Cardiac septum (tissue), 1 donor: ENCODE data around the gene CARHSP1. TPM values are rescaled to one million over a fixed set of nuclear protein-coding genes. Genes with fewer than 3 reads are reported as not detected.
"Not testable (repeated sequence)": the region's sequence is repeated elsewhere in the genome, so short reads cannot be mapped to it uniquely, and the experiment has no call there.

ENCODE experiments used
- DNase-seq: peaks from one replicate; pipeline ENCODE4 v3.0.0-alpha.2; 2020; ENCODE audit warnings: low spot score
- intact Hi-C: fragments of 100-400 bp; cut with DNase I; formaldehyde crosslinking; loops from one replicate; pipeline ENCODE4 v1.14.0; 2022
- long read RNA-seq: library from polyadenylated mRNA; unstranded; transcript quantifications from one replicate; pipeline ENCODE4 v2.0.0, GENCODE V29; 2021
- total RNA-seq: library from RNA; stranded (reverse); fragmentation: NEBNext Ultra II Directional; extraction: Animal tissue kit (Norgen Biotek cat#: 25700); gene quantifications from one replicate; pipeline ENCODE4 v1.2.1, GENCODE V29; 2021
- donor health status: DM: no; HTN: no; CAD: no.

The CARHSP1 gene
- 21.6 TPM for total RNA-seq
- long read RNA-seq, transcript CARHSP1-201 (4 exons, 746 nt) = major isoform, 13 of 45 reads
- long read RNA-seq, partial matches to known transcripts = 0 of 45 reads
- long read RNA-seq, other reads (novel, unspliced or antisense) = 31 of 45 reads

DNA sequence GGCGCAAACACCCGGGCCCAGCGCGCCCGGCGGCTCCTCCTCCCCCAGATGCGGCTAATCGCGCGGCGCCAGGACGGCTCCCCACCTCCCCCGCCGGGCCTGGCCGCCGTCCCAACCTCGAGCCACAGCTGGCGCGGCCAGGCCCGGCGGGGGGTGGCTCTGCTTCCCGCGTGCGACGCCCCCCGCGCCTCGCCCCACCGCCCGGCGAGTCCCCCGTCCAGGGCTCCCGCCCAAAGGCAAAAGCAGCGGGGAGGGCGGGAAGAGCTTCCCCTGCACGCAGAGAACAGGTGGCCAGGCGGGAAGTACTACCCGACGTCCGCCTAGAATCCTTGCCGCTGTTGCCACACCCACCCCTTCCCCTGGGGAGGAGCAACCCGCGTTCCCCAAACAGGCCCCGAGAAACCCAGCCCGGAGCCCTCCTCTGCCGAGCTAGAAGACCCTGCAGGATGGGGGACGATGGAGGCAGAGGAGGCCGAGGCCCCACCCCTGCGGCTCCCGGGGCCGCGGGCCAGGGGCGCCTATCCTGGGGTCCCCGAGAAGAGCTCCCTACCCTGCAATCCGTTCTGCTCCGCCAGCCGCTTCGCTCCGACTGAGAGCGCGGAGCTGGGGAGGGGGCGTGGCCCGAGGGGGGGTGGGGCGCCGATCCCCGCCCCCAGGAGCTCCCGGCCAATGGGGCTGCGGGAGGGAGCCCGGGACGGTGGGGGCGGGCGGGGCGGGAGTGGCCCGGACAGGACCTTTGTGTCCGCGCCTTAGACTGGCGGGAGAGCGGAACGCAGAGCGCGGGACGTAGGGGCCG is at the start of gene CARHSP1:
TSS of gene CARHSP1 (minus strand) at position 591 of the 796 bp plus-strand sequence. CDS start 9,678 bp downstream, outside the sequence.
- peak; percentile 95 for DNase-seq
- intact Hi-C loops = loop anchor here (5.0 kb wide), 1 partner anchor 71 kb away; the partner anchor contains the start of genes PMM2 and TMEM186

DNA sequence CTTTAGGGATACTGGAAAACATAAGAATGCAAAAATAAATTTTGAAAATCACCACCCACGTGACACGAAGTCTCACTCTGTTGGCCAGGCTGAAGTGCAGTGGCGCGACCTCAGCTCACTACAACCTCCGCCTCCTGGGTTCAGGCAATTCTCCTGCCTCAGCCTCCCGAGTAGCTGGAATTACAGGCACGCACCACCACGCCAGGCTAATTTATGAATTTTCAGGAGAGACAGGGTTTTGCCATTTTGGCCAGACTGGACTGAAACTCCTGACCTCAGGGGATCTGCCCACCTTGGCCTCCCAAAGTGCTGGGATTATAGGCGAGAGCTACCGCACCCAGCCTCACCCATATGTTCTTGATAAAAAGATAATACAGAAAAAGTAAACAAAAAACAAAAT is 48.5 kb upstream of the CARHSP1 start:
- intact Hi-C loops, DNase-seq: not testable (repeated sequence)

DNA sequence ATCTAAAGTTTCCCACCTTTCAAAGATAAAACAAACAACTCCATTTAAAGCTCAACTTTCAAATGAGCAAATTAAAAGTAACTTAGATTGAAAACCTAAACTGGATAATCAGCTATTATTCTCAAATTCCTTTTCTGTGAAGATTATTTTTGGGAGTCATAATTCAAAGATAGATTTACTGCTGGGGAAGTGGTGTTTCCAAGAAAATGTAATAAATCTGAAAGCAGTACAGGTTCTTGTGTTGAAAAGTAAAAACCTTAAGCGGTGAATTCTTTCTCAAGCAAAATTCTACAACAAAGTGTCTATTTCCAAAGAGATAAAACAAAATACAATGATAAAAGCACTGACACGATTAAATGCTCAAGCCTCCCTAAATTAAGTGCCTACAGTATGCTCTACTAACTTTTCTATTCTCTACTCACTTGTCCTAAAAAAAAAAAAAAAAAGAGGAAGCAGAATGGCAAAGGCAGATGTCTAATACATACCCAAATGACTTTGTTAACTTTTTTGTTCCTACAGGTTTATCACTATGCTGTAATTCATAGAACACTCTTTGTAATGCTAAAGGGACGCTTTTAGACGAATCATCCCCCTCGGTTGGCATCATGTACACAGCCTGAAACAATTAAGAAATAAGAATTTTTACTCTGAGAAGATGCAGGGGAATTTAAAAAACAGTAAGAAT is 47.9 kb upstream of the CARHSP1 start:
- intact Hi-C loops = no loop called here
- no peak for DNase-seq

DNA sequence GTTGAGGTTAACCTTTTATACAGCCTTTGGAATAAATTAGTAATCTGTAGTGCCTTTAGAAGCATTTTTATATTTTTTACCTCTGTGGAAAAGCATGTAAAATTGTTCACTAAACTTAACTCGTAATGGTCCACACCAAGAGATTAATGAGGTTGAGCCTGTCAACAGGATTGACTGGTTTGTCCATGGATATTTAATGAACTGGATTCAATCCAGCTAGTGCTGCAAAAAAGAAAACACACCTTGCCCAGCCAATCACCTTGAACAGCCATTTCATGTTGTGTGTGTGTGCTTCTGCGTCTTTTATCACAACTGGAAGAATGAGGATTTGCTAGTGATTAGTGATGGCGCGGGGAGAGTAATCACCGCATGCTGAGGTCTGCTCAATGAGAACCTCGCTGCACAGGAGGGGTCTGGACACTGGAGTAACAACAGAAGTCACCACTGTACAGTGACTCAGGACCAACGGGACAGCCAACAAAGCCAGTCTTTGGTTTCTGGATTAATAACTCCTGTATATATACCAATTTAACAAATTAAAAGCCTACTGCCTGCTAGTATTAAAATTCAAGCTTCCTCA is 47.0 kb upstream of the CARHSP1 start:
- no peak for DNase-seq
- intact Hi-C loops = no loop called here

DNA sequence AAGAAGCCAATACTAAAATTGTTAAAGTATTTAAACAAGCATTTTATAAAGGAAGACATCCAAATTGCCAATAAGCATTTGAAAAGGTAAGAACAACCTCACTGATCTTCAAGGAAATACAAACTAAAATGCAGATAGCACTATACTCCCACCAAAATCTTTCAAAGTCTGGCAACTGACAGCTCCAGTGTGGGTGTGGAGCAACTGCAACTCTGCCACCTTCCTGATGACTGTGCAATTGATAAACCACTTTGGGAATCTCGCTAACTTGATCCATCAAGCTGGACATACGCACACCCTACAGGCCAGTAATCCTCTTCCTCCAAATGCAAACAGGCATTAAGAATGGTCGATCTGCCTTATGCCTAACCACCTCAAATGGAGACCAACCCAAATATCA is 45.3 kb upstream of the CARHSP1 start:
- DNase-seq = no peak
- intact Hi-C loops = no loop called here

DNA sequence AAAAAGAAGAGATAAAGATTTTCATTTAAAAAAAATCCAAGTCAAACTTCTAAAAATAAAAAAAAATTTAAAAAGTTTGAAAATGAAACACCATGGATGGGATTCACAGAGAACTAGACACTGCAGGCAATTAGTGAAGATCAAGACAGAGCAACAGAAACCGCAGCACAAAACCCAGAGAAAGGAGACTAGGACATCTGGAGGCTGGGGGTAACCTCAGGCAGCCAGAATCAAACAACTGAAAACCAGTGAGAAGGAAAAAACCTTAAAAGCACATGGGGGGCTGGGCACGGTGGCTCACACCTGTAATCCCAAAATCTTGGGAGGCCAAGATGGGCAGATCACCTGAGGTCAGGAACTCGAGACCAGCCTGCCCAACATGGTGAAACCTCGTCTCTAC is 44.0 kb upstream of the CARHSP1 start:
- no peak for DNase-seq
- intact Hi-C loops = no loop called here

- DNase-seq = no peak
- intact Hi-C loops = no loop called here
Measured at GRCh38 chr16:8910811-8911210, 42.0 kb upstream of the CARHSP1 start.

GRCh38 chr16:8908810-8909468 is 40.1 kb upstream of the CARHSP1 start:
- DNase-seq = no peak
- intact Hi-C loops = loop anchor here (10.0 kb wide), 1 partner anchor 96 kb away; no protein-coding TSS in a partner anchor

GRCh38 chr16:8907096-8907495 is 38.3 kb upstream of the CARHSP1 start:
- intact Hi-C loops = loop anchor here (10.0 kb wide), 1 partner anchor 98 kb away; no protein-coding TSS in a partner anchor
- no peak for DNase-seq

- intact Hi-C loops = loop anchor here (10.0 kb wide), 1 partner anchor 99 kb away; no protein-coding TSS in a partner anchor
- no peak for DNase-seq
Measured at GRCh38 chr16:8905795-8906591, 37.2 kb upstream of the CARHSP1 start.

DNA sequence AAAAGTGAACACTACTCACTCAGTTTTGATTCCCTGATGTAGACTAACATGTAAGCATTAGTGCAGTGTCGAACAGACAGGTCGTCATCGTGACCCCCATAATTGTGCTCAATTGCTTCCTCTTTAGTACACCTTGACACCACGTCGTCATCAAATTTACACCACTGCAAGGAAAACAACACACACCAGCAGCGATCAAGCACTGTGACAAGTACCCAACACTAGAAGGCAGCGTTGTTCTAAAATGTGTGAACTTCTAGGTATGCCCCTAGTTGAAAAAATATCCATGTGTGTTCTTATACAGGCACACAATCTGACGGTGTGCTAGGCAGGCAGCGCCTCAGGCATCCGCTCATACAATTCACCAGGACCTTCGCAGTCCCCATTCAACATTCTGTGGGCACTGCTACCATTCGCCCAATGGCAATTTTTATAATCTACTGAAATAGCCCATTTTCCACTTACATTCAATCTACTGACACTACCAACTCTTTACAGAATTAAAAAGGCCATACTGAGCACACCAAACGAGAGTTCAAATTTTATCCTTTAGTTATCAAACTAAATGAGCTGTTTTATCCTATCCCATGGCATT is 36.5 kb upstream of the CARHSP1 start:
- intact Hi-C loops = loop anchor here (10.0 kb wide), 1 partner anchor 100 kb away; no protein-coding TSS in a partner anchor

DNA sequence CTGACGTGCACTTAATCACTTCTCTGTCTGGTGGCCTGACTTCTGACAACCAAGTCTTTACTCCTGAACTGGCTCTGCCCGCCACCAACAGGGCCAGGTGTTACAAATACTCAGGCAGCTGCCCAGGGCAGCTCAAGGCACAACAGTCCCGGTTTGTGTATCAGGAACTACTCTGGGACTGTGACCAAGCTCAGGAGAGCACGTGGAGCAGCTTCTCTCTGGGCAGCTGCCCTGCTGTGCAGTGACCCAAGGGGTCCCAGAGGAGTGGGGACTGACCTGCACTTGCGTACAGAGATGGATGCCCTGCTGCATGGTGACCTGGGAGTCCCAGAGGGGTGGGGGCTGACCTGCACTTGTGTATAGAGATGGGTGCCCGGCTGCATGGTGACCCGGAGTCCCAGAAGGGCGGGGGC is 35.2 kb upstream of the CARHSP1 start:
- intact Hi-C loops = loop anchor here (10.0 kb wide), 1 partner anchor 101 kb away; no protein-coding TSS in a partner anchor

More for the DNA sequence above, 36.5 kb upstream of the CARHSP1 start:
- no peak for DNase-seq

DNA sequence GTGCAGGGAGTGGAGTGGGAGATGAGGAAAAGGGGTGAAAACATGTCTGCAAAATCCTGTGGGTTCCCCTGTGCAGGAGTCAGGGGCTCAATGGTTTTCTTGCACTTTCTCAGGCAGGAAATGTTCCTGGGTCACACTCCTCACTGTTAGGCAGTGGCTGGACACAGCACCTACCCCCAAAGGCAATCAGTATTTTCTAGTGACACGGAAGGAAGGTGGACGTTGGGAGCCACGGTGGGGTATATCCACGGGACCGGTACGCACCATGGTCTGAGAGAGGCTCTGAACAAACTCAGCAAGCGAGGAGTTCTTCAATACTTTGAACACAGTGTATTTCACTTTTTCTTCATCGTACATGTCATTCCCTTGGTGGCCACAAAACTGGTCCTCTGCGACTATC is 34.2 kb upstream of the CARHSP1 start:
- intact Hi-C loops = loop anchor here (10.0 kb wide), 1 partner anchor 102 kb away; no protein-coding TSS in a partner anchor
- no peak for DNase-seq

More for the DNA sequence above, 35.2 kb upstream of the CARHSP1 start:
- DNase-seq = no peak

DNA sequence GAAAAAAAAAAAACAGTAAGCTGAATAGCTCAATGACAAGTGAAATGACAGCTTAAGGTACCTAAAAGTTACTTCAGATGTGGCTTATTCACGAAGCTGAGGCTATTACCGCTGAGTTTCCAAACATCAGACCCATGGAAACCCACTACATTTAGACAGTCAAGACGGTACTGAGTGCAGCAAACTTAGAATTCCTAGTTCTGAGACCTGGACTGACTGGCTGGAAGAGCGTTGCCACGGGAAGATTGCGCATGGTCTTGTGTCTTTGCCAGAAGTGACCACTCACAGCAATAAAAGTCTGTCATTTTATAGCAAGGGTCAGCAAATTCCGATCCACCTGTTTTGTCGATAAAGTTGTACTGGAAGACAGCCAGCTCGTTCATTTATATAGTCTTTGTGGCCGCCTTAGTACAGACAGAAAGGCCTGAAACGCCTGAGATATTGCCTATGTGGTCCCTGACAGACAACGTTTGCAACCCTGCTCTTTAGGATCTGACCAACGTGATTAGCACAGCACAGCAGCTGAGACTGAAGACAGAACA is 32.6 kb upstream of the CARHSP1 start:
- intact Hi-C loops = loop anchor here (10.0 kb wide), 1 partner anchor 103 kb away; no protein-coding TSS in a partner anchor
- DNase-seq = no peak

DNA sequence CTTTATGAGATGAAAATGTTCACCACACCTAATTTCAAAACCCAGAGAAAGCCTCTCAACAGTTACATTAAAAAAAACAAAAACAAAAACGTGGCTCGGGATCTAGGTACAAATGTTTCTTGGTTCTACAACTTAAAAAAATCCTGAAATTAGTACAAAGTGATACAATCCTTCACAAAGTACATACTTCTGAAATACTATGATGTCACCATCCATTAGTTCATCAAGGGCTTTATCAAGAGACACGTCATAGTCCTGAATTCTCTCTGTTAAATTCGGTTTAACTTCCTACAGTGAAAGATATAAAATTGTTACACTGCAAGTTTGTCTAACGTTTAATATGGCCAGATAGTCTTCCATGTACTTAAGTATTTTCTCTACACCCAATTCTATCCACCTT is 31.5 kb upstream of the CARHSP1 start:
- DNase-seq = no peak
- intact Hi-C loops = loop anchor here (10.0 kb wide), 1 partner anchor 104 kb away; no protein-coding TSS in a partner anchor

DNA sequence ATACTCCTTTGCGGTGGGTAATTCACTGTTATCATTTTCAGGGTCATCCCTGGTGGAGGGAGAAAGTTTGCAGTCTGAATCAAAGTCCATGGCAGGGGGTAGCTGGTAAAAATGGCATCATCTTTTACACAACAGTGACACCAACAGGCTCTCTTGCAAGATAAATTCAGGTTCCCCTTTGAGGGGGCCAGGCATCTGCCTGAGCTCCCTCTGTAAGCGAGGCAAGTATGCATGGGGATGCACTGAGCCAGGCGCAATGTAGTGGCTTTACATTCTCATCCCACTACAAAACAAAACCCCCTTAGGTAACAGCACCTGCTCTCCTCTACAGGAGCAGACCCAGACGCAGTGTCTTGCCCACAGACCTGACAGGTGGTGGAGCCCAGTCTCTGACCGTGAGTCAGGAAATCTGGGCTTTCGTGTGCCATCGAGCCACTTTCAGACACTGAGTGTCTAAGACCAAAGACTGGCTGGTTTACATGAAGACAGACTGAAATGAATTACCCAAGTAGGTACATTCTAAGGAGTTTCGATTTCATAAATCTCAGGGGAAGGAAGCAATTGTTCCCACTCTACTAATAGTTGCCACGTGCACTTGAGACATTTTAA is 31.0 kb upstream of the CARHSP1 start:
- no peak for DNase-seq
- intact Hi-C loops = loop anchor here (10.0 kb wide), 1 partner anchor 105 kb away; no protein-coding TSS in a partner anchor

DNA sequence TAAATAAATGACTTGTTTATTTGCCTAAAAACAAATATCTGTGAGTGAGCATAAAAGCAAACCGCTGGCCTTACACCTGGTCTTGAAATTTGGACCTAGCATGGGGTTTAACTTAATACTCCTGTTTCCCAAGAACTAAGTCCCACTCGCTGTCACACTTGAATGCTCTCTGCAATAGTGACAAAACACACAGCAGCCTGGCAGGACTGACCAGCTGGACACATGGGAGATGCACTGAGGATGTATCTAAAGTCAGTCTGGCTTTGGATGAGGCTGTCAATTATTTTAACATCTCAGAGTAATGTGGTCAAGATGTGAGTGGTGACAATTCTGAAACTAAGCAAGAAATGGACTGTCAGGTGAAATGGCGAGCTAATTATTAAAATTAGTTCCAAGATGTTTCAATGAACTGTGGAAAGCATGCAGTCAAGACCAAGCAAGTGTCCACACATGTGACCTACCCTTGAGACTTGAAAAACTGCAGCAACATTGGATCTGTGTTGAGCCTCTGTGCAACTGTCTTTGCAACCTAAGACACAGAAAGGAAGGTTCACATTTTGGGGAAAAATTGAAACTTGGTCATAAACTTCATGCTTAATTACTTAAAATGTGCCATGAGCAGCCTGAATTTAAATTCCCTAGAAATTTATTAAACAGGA is 30.0 kb upstream of the CARHSP1 start:
- intact Hi-C loops = no loop called here
- DNase-seq = no peak
